GM21423 (cell line): ENCODE measurements around the gene CYSRT1.
"Not testable (repeated sequence)": the region's sequence is repeated elsewhere in the genome, so short reads cannot be mapped to it uniquely, and the experiment has no call there.

Source experiments
- ATAC-seq: cut with Tn5 transposase; IDR thresholded peaks from one replicate; pipeline ENCODE4 v1.9.1; 2021; ENCODE audit warnings: mild to moderate bottlenecking, moderate library complexity; ENCODE audit not compliant: unreplicated experiment

The CYSRT1 gene

DNA sequence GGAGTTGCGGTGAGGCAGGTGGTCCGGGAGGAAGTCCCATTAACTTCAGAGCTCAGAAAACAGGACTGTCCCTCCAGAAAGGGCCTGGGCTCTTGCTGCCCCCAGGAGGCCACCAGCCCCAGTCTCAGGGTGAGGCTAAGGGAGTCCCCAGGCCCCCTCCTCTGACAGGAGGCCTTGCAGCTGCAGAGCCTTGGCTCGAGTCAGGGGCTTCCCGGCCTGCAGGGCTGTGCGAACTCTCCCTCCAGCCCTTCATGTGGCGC lies 22.9 kb downstream of the CYSRT1 start:
- no peak for ATAC-seq

DNA sequence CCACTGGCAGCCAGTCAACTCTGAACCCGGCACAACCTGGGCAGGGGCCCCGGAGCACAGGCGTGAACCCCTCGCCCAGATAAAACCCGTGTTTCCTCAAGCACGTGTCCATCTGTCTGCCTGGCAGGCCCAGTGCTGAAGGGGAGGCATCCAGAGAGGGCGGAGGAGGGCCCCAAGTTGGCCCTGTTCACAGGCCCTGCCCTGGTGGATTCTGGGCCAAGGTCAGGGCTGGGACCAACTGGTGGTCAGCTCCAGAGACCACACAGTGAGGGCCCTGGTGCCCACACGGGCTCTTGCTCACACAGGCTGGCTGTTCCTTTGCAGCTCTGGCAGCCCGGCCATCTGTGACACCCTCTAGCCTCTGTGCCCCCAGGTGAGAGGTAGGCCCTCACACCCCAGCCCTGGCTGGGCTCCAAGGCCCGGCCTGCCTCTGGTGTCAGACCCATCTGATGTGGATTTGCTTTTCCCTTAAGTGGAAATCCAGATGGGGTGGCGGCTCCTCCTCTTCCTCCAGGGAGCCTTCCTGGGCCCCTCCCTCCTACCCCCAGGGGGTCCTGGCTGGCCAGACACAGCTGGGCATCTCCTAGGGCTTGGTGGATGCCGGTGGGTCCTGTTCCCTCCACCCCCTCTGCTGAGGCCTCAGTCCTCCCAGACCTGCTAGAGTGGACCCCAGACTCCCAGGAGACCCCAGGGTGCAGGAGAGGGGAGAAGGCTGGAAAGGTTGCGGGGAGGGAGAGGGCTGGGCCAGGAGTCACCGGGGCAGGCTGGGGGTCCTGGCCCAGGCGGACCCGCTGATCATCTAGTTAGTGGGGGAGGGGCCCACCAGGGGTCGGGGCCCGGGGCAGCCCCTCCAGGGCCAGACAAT lies 25.6 kb downstream of the CYSRT1 start:
- no peak for ATAC-seq

DNA sequence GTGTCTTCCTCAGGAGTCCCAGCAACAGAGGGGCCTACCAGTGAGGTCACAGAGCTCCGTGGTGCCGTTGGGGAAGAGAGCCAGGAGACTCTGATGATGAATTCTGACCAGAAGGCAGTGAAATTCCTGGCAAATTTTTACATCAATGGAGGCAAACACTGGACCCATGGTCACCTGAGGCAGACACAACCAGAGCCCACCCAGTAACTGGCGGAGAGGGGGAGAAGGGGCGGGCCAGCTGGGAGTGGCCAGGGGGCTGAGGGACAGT lies 26.2 kb downstream of the CYSRT1 start, which contains the start of gene STPG3:
Gene STPG3 (plus strand): TSS at position 93 of the 268 bp plus-strand sequence. CDS start 1 bp downstream, at position 94.
- no peak for ATAC-seq

DNA sequence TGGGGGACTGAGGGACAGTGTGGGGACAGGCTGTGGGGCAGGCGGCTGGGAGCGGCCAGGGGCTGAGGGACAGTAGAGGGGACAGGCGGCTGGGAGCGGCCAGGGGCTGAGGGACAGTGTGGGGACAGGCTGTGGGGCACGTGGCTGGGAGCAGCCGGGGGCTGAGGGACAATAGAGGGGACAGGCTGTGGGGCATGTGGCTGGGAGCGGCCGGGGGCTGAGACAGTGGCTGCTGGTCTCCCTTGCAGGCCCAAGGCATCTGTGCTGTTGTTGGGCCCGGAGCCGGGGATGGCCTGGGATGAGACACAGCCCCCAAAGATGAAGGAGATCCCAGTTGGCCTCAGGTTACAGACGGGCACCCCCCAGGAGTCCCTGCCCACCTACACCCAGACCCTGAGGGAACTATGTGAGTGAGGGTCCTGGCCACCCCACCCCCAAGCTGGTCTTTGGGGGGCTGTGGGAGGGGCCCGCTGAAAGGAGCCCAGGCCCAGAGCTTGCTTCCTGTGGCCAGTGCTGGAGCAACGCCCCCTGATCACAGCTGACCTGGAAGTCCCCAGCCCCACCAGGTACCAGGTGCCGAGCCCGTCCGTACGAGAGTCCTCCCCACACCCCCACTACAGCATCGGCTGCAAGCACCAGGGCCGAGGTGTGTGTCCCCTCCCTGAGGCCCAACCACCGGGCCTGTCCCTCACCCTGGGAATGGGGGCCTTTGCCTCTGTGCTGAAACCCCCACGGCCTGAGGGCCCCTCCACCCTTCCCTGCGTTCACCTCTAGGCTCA lies 26.7 kb downstream of the CYSRT1 start:
- ATAC-seq: no peak

DNA sequence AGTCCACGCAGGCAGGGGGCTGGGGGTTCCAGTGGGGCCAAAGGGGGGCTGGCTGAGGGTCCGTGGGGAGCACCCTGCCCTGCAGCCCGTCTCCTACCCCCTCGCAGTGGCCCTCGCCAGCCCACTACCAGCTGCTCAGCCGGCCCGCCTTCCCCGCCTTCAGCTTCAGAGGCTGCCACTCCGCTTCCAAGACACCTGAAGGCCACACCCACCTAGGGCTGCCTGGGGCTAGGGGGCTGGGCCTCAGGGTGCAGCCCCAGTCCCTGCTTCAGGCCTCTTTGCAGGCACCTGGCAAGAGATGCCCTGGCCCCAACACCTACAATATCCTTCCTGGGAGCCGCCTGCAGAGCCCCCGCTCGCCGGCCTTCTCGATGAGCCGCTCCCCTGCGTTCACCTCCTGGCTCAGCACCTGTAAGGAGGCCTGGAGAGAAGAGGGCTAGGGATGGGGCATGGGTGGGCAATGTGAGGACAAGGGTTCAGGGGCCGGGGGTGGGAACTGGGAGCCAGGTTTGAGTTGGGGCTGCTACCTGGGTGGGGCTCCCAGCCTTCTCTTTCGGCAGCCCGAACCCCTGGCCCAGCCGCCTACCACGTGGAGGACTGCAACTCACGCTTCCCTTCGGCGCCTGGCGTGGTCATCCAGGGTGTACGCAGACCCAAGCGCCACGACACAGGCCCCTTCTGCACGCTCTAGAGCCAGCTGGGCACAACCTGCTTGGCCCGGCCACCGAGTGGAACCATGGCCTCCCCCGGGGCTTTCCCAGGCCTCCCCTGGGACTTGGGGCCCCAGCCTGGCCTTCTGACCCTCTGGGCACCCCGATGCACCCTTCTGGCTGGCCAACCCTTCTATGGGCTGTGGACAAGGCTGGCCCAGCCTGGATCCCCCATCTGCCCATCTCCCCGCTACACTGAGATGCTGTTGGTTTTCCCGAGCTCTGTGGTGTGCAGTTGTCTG lies 27.9 kb downstream of the CYSRT1 start:
- no peak for ATAC-seq

DNA sequence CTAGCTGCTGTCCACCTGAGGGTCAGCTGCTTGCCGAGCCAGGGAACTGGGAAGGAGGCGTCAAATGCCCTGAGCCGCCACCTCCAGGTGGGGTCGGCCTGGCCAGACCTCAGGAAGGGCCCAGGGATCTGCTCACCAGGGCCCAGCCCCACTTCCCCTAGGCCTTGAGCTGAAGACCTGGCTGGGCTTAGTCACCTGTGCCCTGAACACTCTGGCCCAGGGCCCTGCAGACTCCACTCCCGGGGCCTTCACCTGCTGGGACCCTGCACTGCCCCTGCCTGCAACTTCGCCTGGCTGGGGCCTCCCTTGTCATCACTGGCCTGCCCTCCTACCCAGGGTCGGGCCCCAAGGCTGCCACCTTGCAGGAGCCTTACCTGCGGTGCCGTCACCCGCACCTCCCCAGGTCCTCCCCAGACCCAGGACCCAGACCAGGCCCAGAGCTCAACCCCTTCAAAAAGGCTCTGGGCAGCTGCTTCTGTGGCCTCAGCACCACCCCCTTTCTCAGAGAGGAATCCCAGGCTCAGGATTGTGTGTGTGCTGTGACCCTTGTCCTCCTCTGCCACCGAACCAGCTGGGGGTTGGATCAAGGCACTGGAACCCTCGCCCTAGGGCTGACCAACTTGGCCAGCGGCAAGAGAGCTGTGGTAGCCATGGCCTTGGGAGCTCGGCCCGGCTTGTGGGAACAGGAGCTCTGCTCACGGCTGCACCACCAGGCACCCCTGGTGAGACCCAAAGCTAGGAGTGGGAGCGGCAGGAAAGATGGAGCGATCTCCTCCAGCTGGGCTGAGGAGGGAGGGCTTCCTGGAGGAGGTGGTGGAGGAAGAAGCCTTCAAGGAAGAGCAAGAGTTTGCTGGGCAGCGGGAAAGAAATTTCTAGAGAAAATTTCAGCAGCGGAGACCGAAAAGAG lies 29.0 kb downstream of the CYSRT1 start:
- no peak for ATAC-seq

DNA sequence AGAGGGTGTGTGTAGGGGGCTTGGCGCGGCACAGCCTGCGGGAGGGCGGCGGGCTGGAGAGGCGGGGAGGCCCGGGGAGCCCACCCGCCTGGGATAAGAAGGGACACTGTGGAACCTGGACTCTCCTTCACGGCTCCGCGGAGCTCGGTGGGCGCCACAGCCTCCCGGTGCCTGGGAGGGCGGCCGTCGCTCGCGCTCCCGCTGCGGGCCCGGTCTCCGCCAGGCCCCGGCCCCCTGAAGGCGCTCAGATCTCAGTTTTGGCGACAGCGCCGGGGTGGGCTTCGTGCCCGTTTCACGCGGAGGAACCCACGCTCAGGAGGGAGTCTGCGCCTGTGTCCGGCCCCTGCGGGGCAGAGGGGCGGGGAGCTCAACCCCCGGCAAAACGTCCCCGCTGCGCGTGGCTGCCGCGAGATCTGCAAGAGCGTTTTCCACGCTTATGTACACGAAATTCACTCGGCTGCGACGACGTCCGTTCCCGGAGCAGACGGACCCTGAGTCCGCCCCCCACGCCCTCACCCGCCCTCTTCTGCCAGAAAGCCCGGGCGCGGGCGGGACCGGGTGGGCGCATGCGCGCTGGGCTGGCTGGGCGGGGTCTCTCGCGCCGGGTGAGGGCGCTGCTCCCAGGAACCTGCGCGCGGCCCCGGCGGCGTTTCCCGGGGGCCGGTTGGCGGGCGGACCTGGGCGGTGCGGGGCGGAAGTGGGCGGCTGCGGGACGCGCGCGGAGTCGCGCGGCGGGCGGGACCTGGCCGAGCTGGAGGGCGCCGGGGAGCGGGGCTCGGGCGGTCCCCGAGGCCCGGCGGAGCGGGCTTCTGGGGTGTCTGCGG lies 29.9 kb downstream of the CYSRT1 start, which contains the start of gene NELFB:
Gene NELFB (plus strand): TSS at position 704 of the 824 bp plus-strand sequence.
- peak; percentile 76 for ATAC-seq

DNA sequence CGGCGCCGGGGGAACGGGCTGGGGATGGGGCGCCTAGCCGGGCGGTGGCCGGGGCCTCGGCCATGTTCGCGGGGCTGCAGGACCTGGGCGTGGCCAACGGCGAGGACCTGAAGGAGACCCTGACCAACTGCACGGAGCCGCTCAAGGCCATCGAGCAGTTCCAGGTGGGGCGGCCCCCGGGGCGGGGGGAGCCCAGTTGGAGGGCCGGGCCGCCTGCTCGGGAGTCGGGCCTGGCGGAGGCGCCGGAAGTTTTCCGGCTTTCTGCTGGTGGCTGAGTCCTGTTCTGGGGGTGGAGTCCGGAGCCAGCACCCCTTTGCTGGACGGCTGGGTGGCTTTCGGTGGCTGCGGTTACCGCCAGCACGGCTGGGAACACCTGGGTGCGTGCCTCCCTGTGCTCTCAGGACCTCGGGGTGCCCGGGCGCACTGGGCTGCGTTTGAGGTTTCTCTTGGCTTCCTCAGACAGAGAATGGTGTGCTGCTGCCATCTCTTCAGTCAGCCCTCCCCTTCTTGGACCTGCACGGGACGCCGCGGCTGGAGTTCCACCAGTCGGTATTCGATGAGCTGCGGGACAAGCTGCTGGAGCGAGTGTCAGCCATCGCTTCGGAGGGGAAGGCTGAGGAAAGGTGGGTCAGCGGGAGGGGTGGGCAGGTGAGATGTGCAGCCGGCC lies 30.6 kb downstream of the CYSRT1 start:
- peak; percentile 18 for ATAC-seq

DNA sequence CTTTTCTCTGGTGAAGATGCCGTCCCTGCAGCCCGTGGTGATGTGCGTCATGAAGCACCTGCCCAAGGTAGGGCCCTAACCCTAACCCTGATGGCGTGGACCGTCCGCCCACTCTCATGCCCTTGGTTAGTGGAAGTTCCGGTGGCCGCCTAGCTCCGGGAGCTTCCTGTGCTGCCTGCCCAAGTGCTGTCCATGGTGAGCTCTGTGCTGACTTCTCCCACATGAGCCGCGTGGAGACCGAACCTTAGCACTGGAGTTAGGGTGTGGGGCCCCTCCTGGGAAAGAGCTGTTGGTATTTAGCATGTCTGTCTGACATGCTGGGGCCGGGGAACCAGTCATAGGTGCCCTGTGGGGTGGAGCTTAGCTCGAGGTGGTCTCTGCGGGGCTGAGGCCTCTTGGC lies 31.4 kb downstream of the CYSRT1 start:
- no peak for ATAC-seq

DNA sequence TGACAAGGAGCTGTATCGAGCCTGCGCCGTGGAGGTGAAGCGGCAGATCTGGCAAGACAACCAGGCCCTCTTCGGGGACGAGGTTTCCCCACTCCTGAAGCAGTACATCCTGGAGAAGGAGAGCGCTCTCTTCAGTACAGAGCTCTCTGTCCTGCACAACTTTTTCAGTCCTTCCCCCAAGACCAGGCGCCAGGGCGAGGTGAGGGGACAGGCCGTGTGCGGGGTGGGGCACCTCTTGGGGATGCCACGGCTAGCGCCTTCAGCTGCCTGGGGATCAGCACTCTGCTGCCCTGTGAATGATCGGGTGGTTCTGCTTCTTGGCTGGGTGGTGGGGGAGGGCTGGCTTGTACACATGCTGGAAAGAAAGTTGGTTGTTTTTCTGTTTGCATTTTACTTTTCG lies 31.9 kb downstream of the CYSRT1 start:
- ATAC-seq: no peak

DNA sequence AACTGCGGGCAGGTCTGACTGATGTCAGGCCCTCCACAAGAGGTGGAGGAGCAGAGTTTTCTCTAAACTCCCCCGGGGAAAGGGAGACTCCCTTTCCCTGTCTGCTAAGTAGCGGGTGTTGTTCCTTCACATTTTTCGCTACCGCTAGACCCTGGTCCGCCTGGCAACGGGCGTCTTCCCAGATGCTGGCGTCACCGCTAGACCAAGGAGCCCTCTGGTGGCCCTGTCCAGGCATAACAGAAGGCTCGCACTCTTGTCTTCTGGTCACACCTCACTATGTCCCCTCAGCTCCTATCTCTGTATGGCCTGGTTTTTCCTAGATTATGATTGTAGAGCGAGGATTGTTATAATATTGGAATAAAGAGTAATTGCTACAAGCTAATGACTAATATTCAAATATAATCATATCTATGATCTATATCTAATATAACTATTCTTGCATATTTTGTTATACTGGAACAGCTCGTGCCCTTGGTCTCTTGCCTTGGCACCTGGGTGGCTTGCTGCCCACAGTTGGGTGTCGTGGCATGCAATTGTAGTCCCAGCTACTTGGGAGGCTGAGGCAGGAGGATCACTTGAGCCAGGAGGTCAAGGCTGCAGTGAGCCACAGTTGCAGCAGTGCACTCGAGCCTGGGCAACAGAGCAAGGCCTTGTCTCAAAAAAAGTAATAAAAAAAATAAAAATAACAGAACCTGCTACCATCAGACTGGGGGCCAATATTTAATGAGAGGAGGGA lies 37.4 kb downstream of the CYSRT1 start:
- not testable (repeated sequence) for ATAC-seq

DNA sequence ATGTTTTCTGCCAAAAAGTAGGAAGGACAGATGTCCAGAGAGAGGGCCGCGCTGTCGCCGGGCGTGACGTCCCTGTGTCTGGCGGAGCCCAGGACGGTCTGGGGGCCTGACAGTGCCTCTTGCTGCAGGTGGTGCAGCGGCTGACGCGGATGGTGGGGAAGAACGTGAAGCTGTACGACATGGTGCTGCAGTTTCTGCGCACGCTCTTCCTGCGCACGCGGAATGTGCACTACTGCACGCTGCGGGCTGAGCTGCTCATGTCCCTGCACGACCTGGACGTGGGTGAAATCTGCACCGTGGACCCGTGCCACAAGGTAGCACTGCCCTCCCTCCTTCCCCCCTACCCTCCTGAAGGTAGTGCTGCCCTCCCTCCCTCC lies 37.9 kb downstream of the CYSRT1 start:
- ATAC-seq: no peak

DNA sequence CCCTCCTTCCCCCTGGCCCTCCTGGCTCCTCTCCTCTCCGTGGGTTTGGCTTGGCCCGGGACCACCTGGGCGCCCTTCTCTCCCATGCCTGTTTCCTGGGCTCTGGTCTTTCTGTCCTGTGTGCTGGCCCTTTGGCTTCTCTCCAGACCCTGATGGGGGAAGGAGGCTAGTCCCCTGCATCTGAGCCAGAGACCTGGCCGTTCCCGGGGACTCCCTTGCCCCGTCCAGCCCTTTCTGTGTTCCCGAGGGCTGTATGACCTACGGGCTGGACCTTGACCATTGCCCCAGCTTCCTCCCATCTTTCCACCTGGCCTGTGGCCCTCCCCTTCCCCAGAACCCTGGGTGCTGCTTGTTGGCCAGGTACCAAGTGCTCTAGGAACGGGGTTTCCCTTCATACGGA lies 38.5 kb downstream of the CYSRT1 start:
- ATAC-seq: no peak

DNA sequence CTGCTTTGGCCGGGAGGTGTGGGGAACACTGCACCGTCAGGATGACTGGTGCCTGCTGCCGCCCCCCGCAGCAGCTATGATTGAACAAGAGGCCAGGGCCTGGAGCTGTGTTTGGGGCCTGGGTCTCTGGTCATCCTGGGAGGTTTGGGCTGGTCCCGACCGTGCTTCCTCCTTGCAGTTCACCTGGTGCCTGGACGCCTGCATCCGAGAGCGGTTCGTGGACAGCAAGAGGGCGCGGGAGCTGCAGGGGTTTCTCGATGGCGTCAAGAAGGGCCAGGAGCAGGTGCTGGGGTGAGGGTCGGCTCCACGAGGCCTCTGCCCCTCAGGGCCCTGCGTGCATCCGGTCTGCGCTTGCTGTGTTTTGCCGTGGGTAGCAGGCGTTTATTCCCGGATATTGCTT lies 39.1 kb downstream of the CYSRT1 start:
- no peak for ATAC-seq

DNA sequence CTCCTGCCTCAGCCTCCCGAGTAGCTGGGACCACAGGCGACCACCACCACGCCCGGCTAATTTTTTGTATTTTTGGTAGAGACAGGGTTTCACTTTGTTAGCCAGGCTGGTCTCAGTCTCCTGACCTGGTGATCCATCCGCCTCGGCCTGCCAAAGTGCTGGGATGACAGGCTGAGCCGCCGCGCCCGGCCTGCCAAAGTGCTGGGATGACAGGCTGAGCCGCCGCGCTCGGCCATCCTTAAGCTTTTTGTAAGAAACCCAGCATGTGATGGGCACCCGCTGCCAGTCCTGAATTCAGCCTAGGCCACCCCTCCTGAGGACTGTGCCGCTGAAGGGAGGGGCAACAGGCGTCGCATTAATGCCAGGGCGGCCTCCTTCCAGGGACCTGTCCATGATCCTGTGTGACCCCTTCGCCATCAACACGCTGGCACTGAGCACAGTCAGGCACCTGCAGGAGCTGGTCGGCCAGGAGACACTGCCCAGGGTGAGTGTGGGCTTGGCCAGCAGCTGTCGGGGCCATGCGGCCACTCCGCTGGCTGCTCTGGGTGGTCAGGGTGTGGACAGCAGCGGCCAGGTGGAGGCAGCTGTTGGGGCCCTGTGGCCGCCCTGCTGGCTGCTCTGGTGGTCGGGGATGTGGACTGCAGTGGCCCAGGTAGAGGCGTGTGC lies 40.7 kb downstream of the CYSRT1 start:
- no peak for ATAC-seq

DNA sequence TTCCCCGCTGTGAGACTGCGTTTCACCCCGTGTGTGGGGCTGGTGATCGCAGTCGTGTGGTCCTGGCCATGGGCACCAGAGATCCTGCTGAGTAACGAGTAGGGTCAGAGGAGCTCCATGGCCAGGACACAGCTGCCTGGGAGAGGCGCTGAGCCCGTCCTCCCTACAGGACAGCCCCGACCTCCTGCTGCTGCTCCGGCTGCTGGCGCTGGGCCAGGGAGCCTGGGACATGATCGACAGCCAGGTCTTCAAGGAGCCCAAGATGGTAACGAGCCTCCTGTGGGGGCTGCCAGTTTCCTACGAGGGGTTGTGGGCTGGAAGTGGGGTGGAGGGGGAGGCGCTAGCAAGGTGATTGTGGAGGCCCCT lies 41.2 kb downstream of the CYSRT1 start:
- ATAC-seq: no peak

DNA sequence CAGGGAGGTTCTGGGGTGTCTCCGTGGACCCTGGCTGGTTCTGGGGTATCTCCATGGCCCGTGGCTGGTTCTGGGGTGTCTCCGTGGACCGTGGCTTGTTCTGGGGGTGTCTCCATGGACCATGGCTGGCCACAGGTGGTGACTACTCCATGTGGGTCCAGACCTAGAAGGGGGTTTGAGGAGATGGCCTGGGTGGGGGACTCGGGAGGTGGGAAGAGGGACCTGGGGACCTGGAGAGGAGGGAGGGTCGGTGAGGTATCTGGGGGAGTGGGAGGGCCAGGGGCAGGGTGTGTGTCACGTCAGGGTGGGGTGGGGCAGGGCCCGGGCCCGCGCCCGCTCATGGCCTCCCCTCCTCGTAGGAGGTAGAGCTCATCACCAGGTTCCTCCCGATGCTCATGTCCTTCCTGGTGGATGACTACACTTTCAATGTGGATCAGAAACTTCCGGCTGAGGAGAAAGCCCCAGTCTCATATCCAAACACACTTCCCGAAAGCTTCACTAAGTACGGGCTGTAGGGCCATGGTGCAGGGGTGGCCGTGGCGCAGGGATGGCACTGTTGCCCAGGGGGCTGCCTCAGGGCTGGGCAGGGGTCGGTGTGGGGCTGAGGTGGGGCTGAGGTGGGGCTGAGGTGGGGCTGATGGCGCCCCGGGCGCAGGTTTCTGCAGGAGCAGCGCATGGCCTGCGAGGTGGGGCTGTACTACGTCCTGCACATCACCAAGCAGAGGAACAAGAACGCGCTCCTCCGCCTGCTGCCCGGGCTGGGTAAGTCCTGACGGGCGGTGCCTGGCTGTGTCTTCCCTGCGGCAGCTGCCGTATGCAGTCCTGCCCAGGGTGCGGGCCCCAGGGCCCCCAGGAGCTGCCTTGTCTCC lies 41.8 kb downstream of the CYSRT1 start:
- no peak for ATAC-seq
